IPS-18c (cell line): Measurements from ENCODE around the gene WWOX.

Experiments used
- H3K4me3 ChIP-seq: 2 replicates; pipeline ENCODE4 v1.7.0; 2013; ENCODE audit warnings: low read depth, mild to moderate bottlenecking, low read length, moderate library complexity; ENCODE audit not compliant: insufficient read depth
- H3K9me3 ChIP-seq: one replicate; pipeline ENCODE4 v1.6.1; 2013; ENCODE audit warnings: mild to moderate bottlenecking, low read length, moderate library complexity; ENCODE audit not compliant: control insufficient read depth, insufficient read depth

The WWOX gene

GRCh38 chr16:78458588-78458987 is 359.1 kb downstream of the WWOX start:
- Histone ChIP-seq H3K9me3 (no peaks in the 10 kb centered on the region), H3K4me3 (no peak overlapping the region)

- peaks cover 4% of the 10 kb centered on the region for H3K9me3 ChIP-seq
- H3K4me3 ChIP-seq: no peak overlapping the region
These were observed 361.0 kb downstream of the WWOX start for GRCh38 chr16:78460428-78460827.

GRCh38 chr16:78461087-78461486 is 361.6 kb downstream of the WWOX start:
- Histone ChIP-seq H3K4me3 (no peak overlapping the region), H3K9me3 (peaks cover 4% of the 10 kb centered on the region)

- Histone ChIP-seq H3K4me3 (no peak overlapping the region), H3K9me3 (peaks cover 4% of the 10 kb centered on the region)
These were observed 362.2 kb downstream of the WWOX start for GRCh38 chr16:78461496-78462287.

- H3K4me3 ChIP-seq: no peak overlapping the region
- peaks cover 4% of the 10 kb centered on the region for H3K9me3 ChIP-seq
These were observed 363.1 kb downstream of the WWOX start for GRCh38 chr16:78462288-78463208.

- Histone ChIP-seq H3K9me3 (peaks cover 4% of the 10 kb centered on the region), H3K4me3 (no peak overlapping the region)
These were observed 364.1 kb downstream of the WWOX start for GRCh38 chr16:78463591-78463990.

- Histone ChIP-seq H3K4me3 (no peak overlapping the region), H3K9me3 (peaks cover 4% of the 10 kb centered on the region)
These were observed 365.4 kb downstream of the WWOX start for GRCh38 chr16:78464833-78465232.

GRCh38 chr16:78465730-78466129 is 366.3 kb downstream of the WWOX start:
- peaks cover 4% of the 10 kb centered on the region for H3K9me3 ChIP-seq

GRCh38 chr16:78469787-78470186 is 370.3 kb downstream of the WWOX start:
- H3K9me3 ChIP-seq: no peaks in the 10 kb centered on the region
- no peak overlapping the region for H3K4me3 ChIP-seq

More at GRCh38 chr16:78465730-78466129, 366.3 kb downstream of the WWOX start:
- no peak overlapping the region for H3K4me3 ChIP-seq

- Histone ChIP-seq H3K4me3 (no peak overlapping the region), H3K9me3 (no peaks in the 10 kb centered on the region)
These were observed 373.7 kb downstream of the WWOX start for GRCh38 chr16:78473031-78473699.

GRCh38 chr16:78474762-78475161 is 375.3 kb downstream of the WWOX start:
- no peak overlapping the region for H3K4me3 ChIP-seq
- no peaks in the 10 kb centered on the region for H3K9me3 ChIP-seq

GRCh38 chr16:78476615-78477014 is 377.2 kb downstream of the WWOX start:
- no peaks in the 10 kb centered on the region for H3K9me3 ChIP-seq
- no peak overlapping the region for H3K4me3 ChIP-seq

- Histone ChIP-seq H3K9me3 (no peaks in the 10 kb centered on the region), H3K4me3 (no peak overlapping the region)
These were observed 378.9 kb downstream of the WWOX start for GRCh38 chr16:78478267-78478861.

- H3K9me3 ChIP-seq: no peaks in the 10 kb centered on the region
- no peak overlapping the region for H3K4me3 ChIP-seq
These were observed 380.3 kb downstream of the WWOX start for GRCh38 chr16:78479723-78480122.

- H3K4me3 ChIP-seq: no peak overlapping the region
- no peaks in the 10 kb centered on the region for H3K9me3 ChIP-seq
These were observed 381.1 kb downstream of the WWOX start for GRCh38 chr16:78480588-78480987.

- no peak overlapping the region for H3K4me3 ChIP-seq
- peaks cover 4% of the 10 kb centered on the region for H3K9me3 ChIP-seq
These were observed 383.9 kb downstream of the WWOX start for GRCh38 chr16:78483124-78483992.
